ENCODE results near the gene CACNA2D3. TPM values are rescaled to one million over a fixed set of nuclear protein-coding genes. Genes with fewer than 3 reads are reported as not detected.

The CACNA2D3 gene
- total RNA-seq, 1 donor from 2014 or later = 35.5 TPM

DNA sequence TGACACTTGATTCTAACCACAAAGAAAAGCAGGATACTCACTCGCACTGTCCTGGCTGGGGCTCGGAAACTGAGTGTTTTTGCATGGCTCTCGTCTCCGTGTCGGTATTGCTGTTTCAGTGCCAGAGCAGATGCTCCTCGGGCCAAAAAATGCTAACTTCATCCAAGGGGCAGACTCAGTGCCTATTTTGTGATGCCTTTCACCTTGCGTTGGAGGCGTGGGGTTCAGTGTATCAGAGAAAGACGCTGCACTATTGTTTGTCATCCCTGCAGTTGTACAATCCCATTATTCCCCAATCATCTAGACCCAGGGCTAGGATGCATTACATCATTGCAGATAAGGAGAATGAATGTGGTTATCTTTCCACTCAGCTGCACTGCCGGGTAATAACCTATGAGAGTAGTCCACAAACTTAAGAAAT, 1.4 kb downstream of the CACNA2D3 start:
- DNase-seq (no peak), ATAC-seq (ENCODE audit: poor library complexity) (no peak)
- intact Hi-C loops (cut with DNase I) = no loop called here

DNA sequence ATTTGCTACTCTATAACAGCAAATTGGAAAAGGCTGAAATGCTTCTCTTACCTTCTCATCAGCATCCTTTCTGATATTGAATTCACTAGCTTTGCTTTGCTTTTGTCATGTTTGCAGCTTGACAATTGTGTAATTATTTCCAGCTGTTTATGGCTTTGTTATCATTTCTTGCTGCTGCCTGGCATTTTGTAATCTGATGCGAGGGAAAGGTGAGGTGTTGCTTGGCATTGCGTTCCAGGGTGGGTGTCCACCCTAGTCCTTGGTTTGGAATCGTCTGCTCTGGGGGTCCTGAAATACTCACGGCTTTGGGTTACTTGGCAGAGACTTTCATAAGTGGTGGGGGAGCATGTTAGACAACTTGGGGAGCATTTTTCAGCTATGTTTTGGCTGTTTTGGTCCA, 2.9 kb downstream of the CACNA2D3 start:
- intact Hi-C loops (cut with DNase I) = no loop called here
- no peak for DNase-seq
- ATAC-seq (ENCODE audit: poor library complexity) = no peak

DNA sequence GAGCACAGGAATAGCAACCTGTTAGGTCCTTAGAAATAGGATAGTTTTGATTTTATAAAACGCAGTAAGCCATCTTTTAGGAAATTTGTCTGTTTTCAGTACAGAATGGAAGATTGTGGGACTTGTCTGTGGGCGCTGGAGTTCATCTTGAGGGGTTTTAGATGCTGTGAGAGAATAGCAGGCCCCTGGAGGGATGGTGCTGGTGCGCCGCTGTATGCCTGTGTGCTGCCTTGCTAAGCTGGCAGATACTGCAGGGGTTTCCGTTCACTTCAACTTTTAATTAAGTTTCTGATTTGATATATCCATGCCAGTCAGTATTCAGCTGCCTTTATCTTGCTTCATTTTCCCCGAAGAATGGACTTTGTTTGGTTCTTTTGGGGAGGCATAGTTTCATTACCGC, 4.2 kb downstream of the CACNA2D3 start:
- intact Hi-C loops (cut with DNase I) = no loop called here
- no peak for ATAC-seq (ENCODE audit: poor library complexity)
- DNase-seq = no peak

DNA sequence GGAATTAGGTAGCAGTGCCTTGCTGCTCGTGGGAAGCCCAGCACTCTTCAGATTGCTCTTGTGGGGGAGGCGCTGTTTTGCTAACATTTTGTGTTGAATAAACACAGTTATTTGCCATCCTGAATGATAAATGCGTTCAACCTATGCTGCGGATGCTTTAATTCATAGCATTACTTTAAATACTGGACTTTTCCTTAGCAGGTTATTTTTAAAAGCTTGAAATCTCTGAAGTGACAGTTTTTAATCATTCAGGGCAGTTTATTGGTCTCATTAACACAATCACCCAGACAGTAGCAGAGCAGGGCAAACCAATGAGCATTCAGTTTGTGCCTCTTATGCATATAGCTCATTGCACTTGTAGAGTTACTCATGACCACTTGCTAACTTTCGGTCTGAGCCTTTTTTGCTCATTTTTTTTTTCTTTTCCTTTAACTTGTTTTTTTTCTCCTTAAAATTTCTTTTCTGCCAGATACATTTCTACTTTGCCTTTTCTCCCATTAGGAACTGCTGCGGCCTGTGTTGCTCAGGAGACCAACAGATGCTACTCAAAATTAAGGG, 5.2 kb downstream of the CACNA2D3 start:
- intact Hi-C loops (cut with DNase I) = no loop called here
- ATAC-seq (ENCODE audit: poor library complexity) (no peak), DNase-seq (no peak)

DNA sequence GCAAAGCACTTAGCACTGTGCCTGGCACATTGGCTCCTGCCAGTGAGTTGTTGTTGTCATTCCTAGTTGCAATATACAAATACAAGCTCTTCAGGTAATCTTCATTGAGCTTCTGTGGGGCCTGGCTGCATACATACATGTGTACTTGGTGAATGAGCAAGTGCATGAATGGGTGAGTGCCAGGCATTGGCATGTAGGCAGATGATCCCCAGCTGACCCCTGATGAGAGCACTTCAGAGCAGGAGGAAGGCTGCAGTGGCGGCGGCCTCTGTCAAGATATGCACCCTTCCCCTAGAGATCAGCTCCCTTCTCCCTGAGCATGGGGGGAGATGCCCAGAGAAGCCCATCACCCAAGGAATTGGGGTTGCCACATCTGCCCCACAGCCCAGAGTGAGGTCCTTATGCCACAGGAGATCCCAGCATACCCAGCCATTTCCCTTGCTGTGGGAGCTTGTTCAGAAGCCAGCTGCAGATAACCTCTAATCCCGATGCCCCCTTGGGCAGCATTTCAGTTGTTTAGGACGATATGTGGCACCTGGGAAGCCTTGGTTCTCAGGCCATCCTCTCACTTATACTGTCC, 8.8 kb downstream of the CACNA2D3 start:
- DNase-seq (no peak), ATAC-seq (ENCODE audit: poor library complexity) (peak; percentile 66)
- intact Hi-C loops (cut with DNase I) = no loop called here

DNA sequence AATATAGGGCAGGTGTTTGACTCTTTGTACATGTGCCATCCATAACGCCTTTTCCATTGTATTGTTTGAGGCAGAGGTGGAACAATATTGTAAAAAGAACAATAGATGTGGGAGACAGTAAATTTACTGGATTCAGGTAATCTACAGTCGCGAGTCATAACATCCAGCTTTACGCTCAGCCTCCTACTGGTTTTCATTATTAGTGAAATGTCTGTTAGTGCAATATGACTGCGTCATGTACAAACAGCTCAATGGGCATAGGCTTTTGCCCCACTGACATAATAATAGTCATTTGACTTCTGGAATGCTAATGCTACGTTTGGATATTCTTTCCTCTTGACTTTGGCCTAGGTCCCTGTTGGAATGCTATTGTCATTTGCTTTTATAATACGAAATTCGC, 9.5 kb downstream of the CACNA2D3 start:
- ATAC-seq (ENCODE audit: poor library complexity) (no peak), DNase-seq (no peak)
- intact Hi-C loops (cut with DNase I) = no loop called here

DNA sequence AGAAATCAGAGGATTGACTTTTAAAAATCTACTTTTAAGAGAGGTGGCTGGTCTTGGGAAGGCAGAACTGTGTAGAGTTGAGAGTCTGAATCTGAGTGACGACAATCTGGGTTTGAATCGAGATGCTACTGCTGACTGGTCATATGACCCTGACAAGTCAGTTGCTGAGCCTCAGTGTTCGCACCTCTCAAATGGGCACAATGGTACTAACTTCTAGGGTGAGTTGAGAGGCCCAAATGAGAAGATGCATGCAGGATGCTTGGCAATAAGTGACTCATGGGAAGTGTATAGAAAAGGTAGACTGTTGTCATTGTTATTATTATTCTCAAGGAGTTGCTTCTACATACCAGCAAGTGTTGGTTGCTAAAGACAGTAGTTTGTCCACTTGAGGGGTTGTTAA, 10.3 kb downstream of the CACNA2D3 start:
- ATAC-seq (ENCODE audit: poor library complexity) (no peak), DNase-seq (no peak)
- intact Hi-C loops (cut with DNase I) = no loop called here

DNA sequence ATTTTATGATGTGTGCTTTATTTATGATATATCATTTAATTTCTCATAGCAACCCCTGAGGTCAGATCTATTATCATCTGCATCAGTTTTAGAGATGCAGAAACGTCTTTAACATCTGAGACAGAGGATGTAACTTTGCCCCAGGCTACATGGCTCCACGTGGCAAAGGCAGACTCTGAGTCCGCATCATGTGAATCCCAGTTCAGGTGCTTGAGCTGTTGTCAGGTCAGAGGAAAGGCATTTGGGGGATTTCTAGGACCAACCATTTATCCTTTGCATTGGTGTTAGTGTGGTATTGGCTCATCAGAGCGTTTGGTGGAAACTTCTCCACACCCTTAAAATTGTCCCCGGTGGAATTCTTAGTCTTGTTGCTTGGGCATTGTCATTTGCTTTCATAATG, 10.8 kb downstream of the CACNA2D3 start:
- DNase-seq = no peak
- intact Hi-C loops (cut with DNase I) = no loop called here
- ATAC-seq (ENCODE audit: poor library complexity) = no peak

DNA sequence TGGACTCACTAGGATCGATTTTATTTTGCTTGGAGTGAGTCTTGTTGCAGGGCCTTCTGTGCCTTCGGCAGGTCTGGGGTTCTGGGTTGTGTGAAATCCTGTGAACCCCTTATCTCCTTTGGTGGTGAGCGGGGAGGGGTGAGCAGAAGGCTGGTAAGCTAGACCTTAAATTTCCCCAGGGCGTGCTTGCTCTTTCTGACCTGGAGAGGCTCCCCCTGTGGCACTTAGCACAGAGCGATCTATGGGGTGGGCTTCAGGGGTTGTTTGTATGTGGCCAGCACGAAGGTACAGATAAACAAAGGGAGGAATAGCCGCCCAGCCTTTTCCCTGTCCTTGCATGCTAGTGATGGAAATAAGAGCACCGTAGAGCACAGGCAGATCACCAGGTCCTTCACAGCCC, 11.8 kb downstream of the CACNA2D3 start:
- DNase-seq = no peak
- ATAC-seq (ENCODE audit: poor library complexity) = no peak
- intact Hi-C loops (cut with DNase I) = no loop called here

DNA sequence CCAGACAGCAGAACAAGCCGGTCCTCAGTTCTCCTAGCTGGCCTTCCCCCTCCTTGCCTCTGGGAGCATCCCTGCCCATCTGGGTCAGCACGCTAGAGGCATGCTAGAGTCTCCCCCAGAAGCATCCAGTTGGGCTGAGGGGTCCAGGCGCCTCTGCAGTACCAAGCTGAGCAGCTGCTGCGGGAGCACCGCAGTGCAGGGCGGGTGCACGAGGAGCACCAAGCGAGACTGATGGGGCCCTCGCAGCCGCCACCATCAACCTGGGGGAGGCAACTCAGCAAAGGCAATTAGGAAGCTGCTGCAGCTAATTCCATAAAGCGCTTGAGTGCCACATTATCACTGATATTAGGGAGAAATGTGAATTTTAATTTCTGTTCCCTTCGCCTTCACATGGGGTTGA, 12.4 kb downstream of the CACNA2D3 start:
- ATAC-seq (ENCODE audit: poor library complexity) (no peak), DNase-seq (no peak)
- intact Hi-C loops (cut with DNase I) = no loop called here

DNA sequence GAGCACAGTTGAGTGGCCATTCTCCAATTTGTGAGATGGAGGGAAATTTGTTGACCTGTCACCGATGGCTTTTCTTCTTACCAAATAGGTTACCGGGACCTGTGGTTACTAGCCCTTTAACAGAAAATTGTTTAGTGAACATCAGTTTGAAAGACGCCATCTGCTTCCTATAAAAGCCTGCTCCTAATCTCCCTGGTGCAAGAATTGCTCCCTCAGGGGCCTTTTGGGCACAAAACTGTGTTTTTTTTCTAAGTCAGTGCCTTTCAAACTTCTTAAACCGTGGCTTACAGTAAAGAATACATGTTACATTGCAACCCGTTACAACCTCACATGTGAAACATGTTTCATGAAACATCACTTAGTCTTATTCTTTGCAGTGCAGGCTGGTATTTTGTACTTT, 15.0 kb downstream of the CACNA2D3 start:
- ATAC-seq (ENCODE audit: poor library complexity) = no peak

DNA sequence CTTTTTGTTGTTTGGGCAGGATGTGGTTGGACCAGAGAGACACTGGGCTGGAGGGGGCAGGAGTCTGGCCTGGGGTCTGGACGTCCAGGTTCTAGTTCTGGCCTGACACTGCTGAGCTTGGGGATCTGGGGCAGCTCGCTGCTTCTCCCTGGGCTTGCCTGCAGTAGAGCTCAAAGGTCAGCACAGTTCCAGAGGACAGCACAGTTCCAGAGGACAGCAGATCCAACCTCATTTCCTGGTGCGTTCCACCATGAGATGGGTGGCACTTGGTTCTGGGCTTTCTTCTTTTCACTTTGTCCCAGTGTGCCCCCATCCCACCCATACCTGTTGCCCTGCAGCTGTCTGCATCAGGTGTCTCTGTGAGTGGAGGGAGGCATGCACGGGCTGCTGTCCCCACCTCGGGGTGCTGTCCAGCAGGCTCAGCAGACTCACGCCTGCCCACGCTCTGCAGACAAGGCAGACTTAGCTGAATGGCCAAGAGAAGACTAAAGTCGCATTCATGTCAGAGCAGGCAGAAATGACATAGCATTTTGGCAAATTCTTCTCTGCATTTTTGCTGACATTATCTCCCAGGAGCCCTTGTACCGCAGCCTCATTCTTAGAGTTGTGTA, 16.7 kb downstream of the CACNA2D3 start:
- DNase-seq = no peak
- intact Hi-C loops (cut with DNase I) = no loop called here
- peak; percentile 58 for ATAC-seq (ENCODE audit: poor library complexity)

More for the DNA sequence above, 15.0 kb downstream of the CACNA2D3 start:
- intact Hi-C loops (cut with DNase I) = no loop called here
- DNase-seq = no peak

DNA sequence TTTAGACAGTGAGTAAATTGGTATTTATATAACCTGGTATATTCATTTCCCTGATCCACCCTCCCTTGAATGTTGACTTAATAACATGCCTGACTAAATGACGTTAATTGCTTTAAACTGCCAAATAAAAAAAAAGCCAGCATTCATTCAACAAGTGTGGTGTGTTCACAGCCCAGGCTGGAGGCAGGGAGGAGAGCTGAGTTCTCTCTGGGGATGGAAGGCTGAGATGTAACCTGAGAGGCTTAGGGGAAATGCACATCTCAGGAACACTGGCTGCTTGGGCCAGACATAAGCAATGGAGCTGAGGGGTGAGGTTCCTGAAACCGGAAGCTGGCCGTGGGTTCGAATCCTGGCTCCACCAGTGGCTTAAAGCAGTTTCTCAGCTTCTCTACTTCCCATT, 17.3 kb downstream of the CACNA2D3 start:
- intact Hi-C loops (cut with DNase I) = no loop called here
- ATAC-seq (ENCODE audit: poor library complexity) = no peak

DNA sequence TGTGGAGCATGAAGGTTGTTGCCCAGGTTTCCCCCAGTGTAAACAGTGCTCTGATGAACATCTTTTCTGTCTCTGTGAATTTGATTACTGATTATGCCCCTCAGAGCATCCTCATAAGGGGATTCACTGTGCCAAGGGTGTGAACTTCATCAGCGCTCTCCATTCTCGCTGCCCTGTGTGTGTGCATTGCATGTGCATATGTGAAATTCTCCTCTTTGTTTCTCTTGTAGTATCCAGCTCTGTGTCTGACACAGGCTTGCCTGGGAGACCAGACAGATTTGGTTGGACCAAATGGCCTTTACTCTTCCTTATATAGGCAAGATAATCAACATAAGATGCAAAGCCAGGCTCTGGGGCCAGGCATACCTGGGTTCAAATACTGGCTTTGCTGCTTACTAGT, 21.9 kb downstream of the CACNA2D3 start:
- intact Hi-C loops (cut with DNase I) = no loop called here
- DNase-seq = no peak
- no peak for ATAC-seq (ENCODE audit: poor library complexity)

More for the DNA sequence above, 17.3 kb downstream of the CACNA2D3 start:
- no peak for DNase-seq

DNA sequence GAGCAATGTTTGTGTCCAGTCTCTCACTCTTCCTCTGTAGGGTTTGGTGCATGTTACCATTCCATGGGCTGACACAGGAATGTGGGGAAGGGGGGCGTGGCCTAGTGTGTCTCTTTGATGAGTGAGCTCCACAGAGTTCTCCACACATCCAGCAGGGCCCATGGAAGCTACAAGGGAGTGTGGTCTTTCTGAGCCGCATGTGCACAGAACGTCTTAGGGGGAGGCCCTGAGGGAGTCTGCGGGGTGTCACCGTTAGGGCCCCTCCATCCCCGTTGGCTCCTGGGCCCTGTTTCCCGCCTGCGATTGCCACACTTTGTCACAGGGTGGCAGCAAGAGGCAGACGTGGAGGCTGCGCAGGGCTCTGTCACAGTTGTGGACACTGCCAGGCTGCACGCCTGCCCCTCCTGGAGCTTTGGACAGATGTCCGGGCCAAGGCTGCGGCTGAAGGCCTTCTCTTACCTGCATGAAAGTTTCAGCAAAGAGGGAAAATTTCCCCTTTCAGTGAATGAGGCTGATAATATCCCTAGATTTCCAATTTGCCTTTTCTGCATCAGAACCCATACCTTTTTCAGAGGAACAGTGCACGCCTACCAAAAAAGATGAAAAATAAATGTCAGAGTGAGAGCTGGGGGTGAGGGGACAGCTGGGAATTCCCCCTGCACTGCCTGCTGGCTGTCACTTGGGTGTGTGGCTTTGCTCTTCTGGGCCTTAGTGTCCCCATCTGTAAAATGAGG, 24.3 kb downstream of the CACNA2D3 start:
- peak; percentile 93 for ATAC-seq (ENCODE audit: poor library complexity)
- intact Hi-C loops (cut with DNase I) = loop anchor here (5.0 kb wide), 1 partner anchor 226 kb away; no protein-coding TSS in a partner anchor
- peak; percentile 81 for DNase-seq

DNA sequence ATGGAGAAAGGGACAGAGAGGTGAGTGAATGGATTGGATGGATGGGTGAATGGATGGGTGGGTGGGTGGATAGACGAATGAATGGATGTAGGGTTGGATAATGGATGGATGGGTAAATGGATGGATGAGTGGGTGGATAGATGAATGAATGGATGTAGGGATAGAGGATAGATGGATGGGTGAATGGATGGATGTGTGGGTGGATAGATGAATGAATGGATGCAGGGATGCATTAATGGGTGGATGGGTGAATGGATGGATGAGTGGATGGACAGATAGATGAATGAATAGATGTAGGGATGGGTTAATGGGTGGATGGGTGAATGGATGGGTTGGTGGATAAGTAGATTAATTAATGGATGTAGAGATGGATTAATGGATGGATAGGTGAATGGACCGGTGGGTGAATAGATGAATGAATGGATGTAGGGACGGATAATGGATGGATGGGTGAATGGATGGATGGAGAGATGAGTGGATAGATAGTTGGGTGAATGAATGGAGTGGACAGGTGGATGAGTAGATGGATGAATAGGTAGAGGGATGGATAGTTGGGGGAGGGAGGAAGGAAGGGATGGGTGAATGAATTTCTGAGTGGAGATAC, 28.6 kb downstream of the CACNA2D3 start:
- no peak for ATAC-seq (ENCODE audit: poor library complexity)
- intact Hi-C loops (cut with DNase I) = no loop called here

DNA sequence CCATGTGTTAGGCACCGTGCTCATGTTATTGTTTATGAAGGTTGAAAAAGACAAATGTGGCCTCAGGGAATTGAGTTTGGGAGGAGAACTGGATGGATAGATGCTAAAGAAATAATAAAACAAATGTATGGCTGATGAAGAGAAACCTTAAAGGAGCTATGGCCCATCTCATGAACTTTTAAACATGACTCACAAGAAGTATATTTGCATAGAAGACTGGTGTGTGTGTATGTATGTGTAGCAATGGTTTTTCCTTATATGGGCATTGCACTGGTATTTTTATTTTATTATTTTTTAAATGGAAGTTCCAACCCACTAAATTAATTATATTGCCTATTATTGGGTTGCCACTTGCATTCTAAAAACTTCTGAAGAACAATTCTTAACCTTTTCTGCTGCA, 31.1 kb downstream of the CACNA2D3 start:
- DNase-seq (no peak), ATAC-seq (ENCODE audit: poor library complexity) (no peak)
- intact Hi-C loops (cut with DNase I) = no loop called here

More for the DNA sequence above, 28.6 kb downstream of the CACNA2D3 start:
- no peak for DNase-seq

DNA sequence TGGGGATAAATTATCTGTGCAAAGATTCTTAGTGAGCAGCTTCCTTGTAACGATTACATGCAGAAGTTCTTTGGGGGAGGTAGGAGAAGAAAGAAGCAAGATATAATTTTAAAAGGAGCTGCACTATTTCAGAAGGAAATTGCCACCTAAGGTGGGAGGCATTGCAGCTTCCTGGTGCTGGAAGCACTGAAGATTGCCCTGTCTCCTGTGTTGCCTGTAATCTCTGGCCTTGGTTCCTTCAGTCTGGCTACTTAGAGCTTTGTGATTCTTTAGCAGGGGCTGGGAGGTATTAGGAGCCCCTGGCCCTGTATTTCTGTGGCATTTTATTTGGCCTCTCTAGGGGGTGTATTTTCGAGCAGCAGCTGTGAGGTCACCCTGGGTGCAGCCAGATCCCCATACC, 35.5 kb downstream of the CACNA2D3 start:
- intact Hi-C loops (cut with DNase I) = no loop called here
- ATAC-seq (ENCODE audit: poor library complexity) (no peak), DNase-seq (no peak)

DNA sequence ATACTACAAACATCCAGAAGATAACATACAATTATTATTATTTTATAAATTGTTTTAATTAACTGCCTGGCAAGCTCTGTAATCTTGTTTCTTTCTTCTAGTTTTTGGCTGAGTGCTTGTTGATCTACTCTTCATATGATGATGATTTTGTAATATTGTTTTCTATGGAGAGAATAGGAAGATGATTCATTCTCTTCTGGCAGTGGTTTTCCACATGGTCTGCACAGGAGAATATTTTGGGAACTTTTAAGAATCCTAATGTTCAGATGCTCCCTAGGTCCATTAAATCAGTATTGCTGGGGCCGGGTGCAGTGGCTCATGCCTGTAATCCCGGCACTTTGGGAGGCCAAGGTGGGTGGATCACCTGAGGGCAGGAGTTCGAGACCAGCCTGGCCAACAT, 37.6 kb downstream of the CACNA2D3 start:
- intact Hi-C loops (cut with DNase I) = no loop called here
- no peak for DNase-seq
- ATAC-seq (ENCODE audit: poor library complexity) = no peak

DNA sequence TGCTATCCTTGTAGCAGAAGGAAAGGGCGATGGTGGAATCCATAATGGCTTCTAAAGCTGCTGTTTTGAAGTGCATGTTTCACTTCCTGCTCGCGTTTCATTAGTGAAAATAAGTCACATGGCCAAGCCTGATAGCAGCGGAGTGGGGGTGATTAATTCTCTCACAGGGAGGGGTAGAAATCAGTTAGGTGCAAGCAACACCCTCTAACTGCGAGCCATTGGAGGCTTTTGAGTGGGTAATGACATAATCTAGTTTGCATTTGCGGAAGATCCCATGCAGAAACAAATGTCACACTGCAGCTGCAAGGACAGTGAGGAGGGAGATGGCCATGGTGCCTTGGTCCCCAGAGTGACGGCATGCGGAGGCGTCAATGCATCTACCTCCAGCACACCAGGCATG, 41.1 kb downstream of the CACNA2D3 start:
- DNase-seq = no peak
- intact Hi-C loops (cut with DNase I) = no loop called here
- no peak for ATAC-seq (ENCODE audit: poor library complexity)
